ENCODE data around the gene PKP1. TPM values are rescaled to one million over a fixed set of nuclear protein-coding genes. Genes with fewer than 3 reads are reported as not detected.

The PKP1 gene
- total and polyA plus RNA-seq, 10 of the 15 experiments (the other 5 are each of a cell fraction or from before 2014, with no cell fraction given): 0.03 TPM; not detected in 9

GRCh38 chr1:201362906-201363305 lies 79.6 kb downstream of the PKP1 start:
- Histone ChIP-seq H3K27me3 (replicated peaks in 1 of 2; ENCODE audit: control insufficient read depth in 2 of 2, insufficient read depth in 2 of 2, low read length in 1 of 2) (peaks cover 3 to 6% of the 10 kb centered on the region in 2 experiments), H3K4me2 (ENCODE audit: control insufficient read depth, insufficient read depth) (no peak overlapping the region), H4K20me1 (ENCODE audit: control insufficient read depth, insufficient read depth) (no peaks in the 10 kb centered on the region), H3K79me2 (ENCODE audit: control insufficient read depth, insufficient read depth, low read length) (no peaks in the 10 kb centered on the region), H3K9me3 (replicated peaks; ENCODE audit: control insufficient read depth, insufficient read depth, low read length) (no peaks in the 10 kb centered on the region), H3K4me3 (no peak overlapping the region), H3K9ac (ENCODE audit: control insufficient read depth, insufficient read depth, low read length) (no peak overlapping the region), H3K36me3 (ENCODE audit: control insufficient read depth in 2 of 2, insufficient read depth in 2 of 2, low read length in 1 of 2) (no peaks in the 10 kb centered on the region), H2AFZ (ENCODE audit: control insufficient read depth, low read depth, low read length) (no peak overlapping the region), H3K27ac (ENCODE audit: control insufficient read depth, insufficient read depth) (no peak overlapping the region), H3K4me1 (ENCODE audit: control insufficient read depth, insufficient read depth, low read length) (no peaks in the 10 kb centered on the region)
- ChIA-PET RAD21 (ENCODE audit: unreplicated experiment) (interaction anchor here (1.3 kb wide), 2 partner anchors 8 to 109 kb away, joined by 3 to 4 read pairs; no protein-coding TSS in a partner anchor), CTCF (interaction anchor here (0.8 to 3.6 kb wide), 13 partner anchors 10 to 119 kb away, joined by 3 to 36 read pairs (median 5); partner anchors contain the start of gene TNNI1), POLR2A (no interaction called here), SMC1A (ENCODE audit: uncharacterized antibody, unreplicated experiment) (interaction anchor here (0.8 to 2.2 kb wide), 3 partner anchors 9 to 109 kb away, joined by 3 to 6 read pairs (median 3); no protein-coding TSS in a partner anchor)
- no peak for FAIRE-seq
- intact Hi-C loops (cut with micrococcal nuclease; ENCODE audit: unreplicated experiment): loop anchor here (10.0 kb wide), 1 partner anchor 278 kb away; no protein-coding TSS in a partner anchor
- in situ Hi-C loops (cut with MboI): no loop called here
- 68% methylated on average over 3 of the region's 3 CpGs for WGBS (ENCODE audit: insufficient coverage, insufficient replicate concordance, low lambda C conversion rate, missing lambda C conversion rate)
- ATAC-seq: no peak
- no peak for DNase-seq (ENCODE audit: low read depth, low spot score)
- BruUV-seq (replicated peaks): no TSS peak
- TF ChIP-seq RCOR1 (conservative IDR thresholded peaks at IDR 0.05; ENCODE audit: low read depth, low read length): no peak
- no peak for TF ChIP-seq USF2 (IDR thresholded peaks at IDR 0.05; ENCODE audit: borderline replicate concordance, low read depth, low read length)
- no peak for TF ChIP-seq PBX3 (IDR thresholded peaks at IDR 0.05; ENCODE audit: insufficient replicate concordance, low read depth, low read length)
- no peak for TF ChIP-seq ZNF274 (IDR thresholded peaks at IDR 0.05; ENCODE audit: insufficient read depth, insufficient read length)
- no peak for TF ChIP-seq EGR1 (IDR thresholded peaks at IDR 0.05; ENCODE audit: borderline replicate concordance in 1 of 2, low read depth in 2 of 2, low read length in 2 of 2)
- TF ChIP-seq ETV6 (conservative IDR thresholded peaks at IDR 0.05 in 1 of 2, IDR thresholded peaks at IDR 0.05 in 1 of 2; ENCODE audit: borderline replicate concordance in 1 of 2, low read depth in 1 of 2): no peak
- no peak for TF ChIP-seq EED (IDR thresholded peaks at IDR 0.05; ENCODE audit: low read depth)
- no peak for TF ChIP-seq TBL1XR1 (IDR thresholded peaks at IDR 0.05; ENCODE audit: low read depth, low read length)
- no peak for TF ChIP-seq JUND (IDR thresholded peaks at IDR 0.05; ENCODE audit: low read depth, low read length)
- TF ChIP-seq, protein P1, sequence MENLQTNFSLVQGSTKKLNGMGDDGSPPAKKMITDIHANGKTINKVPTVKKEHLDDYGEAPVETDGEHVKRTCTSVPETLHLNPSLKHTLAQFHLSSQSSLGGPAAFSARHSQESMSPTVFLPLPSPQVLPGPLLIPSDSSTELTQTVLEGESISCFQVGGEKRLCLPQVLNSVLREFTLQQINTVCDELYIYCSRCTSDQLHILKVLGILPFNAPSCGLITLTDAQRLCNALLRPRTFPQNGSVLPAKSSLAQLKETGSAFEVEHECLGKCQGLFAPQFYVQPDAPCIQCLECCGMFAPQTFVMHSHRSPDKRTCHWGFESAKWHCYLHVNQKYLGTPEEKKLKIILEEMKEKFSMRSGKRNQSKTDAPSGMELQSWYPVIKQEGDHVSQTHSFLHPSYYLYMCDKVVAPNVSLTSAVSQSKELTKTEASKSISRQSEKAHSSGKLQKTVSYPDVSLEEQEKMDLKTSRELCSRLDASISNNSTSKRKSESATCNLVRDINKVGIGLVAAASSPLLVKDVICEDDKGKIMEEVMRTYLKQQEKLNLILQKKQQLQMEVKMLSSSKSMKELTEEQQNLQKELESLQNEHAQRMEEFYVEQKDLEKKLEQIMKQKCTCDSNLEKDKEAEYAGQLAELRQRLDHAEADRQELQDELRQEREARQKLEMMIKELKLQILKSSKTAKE (IDR thresholded peaks at IDR 0.05; ENCODE audit: low read depth, poor library complexity, severe bottlenecking): no peak
- no peak for TF ChIP-seq IRF3 (IDR thresholded peaks at IDR 0.05)
- TF ChIP-seq NR2F1 (conservative IDR thresholded peaks at IDR 0.05): no peak
- TF ChIP-seq NFIC (IDR thresholded peaks at IDR 0.05; ENCODE audit: low read depth, low read length): no peak
- TF ChIP-seq, protein P2, sequence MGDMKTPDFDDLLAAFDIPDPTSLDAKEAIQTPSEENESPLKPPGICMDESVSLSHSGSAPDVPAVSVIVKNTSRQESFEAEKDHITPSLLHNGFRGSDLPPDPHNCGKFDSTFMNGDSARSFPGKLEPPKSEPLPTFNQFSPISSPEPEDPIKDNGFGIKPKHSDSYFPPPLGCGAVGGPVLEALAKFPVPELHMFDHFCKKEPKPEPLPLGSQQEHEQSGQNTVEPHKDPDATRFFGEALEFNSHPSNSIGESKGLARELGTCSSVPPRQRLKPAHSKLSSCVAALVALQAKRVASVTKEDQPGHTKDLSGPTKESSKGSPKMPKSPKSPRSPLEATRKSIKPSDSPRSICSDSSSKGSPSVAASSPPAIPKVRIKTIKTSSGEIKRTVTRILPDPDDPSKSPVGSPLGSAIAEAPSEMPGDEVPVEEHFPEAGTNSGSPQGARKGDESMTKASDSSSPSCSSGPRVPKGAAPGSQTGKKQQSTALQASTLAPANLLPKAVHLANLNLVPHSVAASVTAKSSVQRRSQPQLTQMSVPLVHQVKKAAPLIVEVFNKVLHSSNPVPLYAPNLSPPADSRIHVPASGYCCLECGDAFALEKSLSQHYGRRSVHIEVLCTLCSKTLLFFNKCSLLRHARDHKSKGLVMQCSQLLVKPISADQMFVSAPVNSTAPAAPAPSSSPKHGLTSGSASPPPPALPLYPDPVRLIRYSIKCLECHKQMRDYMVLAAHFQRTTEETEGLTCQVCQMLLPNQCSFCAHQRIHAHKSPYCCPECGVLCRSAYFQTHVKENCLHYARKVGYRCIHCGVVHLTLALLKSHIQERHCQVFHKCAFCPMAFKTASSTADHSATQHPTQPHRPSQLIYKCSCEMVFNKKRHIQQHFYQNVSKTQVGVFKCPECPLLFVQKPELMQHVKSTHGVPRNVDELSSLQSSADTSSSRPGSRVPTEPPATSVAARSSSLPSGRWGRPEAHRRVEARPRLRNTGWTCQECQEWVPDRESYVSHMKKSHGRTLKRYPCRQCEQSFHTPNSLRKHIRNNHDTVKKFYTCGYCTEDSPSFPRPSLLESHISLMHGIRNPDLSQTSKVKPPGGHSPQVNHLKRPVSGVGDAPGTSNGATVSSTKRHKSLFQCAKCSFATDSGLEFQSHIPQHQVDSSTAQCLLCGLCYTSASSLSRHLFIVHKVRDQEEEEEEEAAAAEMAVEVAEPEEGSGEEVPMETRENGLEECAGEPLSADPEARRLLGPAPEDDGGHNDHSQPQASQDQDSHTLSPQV (IDR thresholded peaks at IDR 0.05): no peak
